HG03025 (cell line): ENCODE measurements around the gene FBXW9.
"Not testable (repeated sequence)": the region's sequence is repeated elsewhere in the genome, so short reads cannot be mapped to it uniquely, and the experiment has no call there.

ENCODE experiments used
- ATAC-seq: cut with Tn5 transposase; IDR thresholded peaks from one replicate; pipeline ENCODE4 v1.9.1; 2021; ENCODE audit warnings: mild to moderate bottlenecking, moderate library complexity; ENCODE audit not compliant: unreplicated experiment, low FRiP score

The FBXW9 gene

DNA sequence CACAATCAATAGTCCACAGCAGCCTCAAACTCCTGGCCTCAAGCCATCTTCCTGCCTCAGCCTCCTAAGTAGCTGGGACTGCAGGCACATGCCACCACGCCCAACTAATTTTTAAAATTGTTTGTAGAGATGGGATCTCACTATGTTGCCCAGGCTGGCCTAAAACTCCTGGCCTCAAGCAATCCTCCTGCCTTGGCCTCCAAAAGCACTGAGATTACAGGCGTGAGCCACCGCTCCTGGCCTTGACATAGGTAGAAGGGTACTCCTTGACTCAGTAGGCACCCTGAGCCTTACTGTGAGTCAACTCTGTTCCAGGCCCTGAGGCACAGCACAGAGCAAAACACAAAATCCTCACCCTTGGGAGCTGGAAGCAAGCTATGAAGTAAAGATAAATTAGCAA is 19.5 kb upstream of the FBXW9 start:
- no peak for ATAC-seq

DNA sequence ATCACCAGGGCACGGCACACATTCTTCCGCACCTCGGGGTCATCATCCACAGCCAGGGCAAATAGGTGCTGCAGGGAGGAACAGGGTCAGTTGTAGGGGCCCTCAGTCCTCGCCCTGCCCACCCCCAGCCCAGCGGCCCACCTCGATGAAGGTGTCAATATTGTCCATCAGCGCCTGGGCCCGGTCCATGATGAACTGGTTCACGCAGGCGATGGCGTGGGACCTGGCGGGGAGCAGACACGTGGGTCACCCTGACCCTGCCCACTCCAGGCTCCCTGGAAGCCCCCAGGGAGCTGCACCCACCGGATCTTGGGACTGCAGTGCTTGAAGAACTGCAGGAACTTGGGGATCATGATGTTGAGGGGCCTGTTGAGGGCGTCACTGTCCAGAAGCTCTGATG is 18.7 kb upstream of the FBXW9 start:
- ATAC-seq = no peak

DNA sequence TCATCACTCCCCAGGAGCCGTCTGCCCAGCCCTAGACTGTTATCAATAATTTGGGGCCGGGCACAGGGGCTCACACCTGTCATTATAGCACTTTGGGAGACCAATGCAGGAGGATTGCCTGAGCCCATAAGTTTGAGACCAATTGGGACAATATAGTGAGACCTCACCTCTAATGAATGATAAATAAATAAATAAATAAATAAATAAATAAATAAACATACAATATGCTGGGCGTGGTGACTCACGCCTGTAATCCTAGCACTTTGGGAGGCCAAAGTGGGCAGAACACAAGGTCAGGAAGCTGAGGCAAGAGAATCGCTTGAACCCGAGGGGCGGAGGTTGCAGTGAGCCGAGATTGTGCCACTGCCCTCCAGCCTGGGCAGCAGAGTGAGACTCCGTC is 16.9 kb upstream of the FBXW9 start:
- not testable (repeated sequence) for ATAC-seq

DNA sequence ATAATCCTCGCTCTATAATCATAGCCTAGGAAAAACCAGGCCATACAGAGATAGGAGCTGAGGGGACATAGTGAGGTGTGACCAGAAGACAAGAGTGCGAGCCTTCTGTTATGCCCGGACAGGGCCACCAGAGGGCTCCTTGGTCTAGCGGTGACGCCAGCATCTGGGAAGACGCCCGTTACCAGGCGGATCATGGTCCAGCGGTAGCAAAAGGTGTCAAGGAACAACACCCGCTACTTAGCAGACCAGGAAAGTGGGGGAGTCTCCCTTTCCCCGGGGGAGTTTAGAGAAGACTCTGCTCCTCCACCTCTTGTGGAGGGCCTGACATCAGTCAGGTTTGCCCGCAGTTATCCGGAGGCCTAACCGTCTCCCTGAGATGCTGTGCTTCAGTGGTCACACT is 15.6 kb upstream of the FBXW9 start:
- ATAC-seq = not testable (repeated sequence)

DNA sequence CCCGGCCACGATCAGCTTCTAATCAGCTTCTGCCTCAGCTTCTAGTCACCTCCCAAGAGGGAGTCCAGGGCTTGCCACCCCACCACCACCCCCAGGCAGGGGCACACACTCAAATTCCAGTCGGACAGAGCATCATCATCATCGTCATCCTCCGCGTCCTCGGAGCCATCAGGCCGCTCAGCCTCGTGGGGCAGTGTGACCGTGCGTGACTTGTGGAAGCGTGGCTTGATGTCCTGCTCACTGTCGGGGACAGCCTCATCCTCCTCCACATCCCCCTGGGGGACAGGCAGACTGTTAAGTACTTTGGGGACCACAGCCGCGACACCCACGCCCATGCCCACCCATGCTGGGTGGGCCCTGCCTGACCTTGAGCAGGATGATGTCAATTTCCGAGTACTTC is 14.8 kb upstream of the FBXW9 start:
- no peak for ATAC-seq

DNA sequence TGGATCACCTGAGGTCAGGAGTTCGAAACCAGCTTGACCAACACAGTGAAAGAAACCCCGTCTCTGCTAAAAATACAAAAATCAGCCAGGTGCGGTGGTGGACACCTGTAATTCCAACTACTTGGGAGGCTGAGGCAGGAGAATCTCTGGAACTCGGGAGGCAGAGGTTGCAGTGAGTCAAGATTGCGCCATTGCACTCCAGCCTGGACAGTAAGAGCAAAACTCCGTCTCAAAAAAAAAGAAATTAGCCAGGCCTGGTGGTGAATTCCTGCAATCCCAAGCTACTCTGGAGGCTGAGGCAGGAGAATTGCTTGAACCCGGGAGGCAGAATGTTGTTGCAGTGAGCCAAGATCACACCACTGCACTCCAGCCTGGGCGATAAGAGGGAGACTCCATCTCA is 12.2 kb upstream of the FBXW9 start:
- no peak for ATAC-seq

DNA sequence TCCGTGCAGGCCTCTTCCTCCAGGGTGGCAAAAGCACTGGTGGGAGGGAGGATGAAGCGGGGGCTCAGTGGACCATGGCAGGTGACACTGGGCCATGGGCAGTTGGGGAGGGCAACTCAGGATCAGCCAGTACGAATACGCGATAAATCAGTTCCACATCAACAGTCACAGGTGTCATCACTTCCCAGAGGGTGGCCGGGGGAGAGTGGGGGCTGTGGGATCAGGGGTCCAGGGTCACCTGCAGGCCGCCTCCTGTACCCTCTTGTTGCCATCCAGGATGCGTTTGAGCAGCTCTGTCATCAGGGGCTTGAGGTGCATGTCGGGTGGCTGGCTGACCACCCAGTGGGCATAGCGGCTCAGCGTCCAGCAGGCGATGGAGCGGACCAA is 9.9 kb upstream of the FBXW9 start:
- no peak for ATAC-seq

DNA sequence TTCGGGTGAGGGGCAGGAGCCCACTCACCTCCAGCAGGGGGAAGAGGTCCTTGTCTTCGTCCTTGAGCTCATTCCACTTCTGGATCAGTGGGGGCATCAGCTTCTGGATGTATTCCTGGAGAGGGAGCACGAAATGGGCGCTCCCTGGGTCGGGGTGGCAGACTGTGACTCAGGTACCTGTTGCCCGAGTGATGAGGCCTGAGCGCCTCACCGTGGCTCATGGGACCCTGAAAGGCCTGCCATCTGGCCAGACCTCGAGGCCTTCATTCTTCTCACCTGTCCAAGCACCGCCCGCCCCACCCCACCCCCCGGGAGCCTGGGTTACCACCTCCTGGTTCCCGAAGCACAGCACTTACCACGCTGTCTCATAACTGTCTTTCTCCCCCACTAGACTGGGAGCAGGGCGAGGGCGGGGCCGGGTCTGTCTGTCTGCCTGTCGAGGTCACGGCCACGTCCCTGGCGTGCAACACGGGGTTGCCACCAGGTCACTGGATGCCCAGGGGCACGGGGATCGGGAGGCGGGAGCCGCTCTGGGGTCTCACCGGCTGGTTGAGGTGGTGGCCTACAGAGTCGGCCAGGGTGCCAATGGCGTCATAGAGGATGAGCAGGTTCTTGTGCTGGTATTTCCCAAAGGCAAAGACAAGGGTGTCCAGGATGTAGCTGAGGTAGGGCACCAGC is 9.4 kb upstream of the FBXW9 start:
- ATAC-seq = no peak

DNA sequence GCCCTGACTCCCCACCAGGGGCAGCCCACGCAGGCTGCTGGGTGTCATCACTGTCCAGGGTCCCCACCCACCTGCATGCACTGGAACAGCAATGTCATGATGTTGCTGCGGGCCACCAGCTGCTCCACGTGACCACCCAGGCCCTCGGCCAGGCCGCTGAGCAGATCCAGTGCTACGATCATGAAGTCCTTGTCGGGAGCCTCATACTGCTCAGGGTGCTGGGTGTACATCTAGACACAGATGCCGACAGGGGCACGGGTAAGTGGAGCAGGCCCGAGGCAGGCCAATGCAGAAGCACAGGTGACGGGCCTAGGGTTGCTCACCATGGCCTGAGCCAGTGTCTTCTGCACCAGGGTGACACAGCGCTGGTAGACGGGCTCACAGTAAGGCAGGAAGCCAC is 8.7 kb upstream of the FBXW9 start:
- no peak for ATAC-seq

DNA sequence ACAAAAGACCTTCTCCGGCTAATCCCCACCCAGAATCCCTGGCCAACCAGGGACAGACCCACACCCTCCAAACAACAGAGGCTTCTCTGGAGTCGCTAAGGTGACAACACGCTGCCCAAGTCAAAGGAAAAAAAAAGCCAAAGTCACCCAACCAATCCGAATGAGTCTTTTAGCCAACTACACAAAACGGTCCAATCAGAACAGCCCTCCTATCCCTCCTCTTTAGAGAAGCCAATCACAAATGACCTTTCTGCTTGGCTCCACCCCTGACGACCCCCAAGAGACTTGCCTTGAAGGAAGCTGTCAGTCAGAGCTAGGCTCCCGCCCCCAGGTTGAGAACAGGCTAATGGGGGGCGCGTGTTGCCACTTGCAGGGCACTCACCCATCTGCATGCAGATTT is 6.6 kb upstream of the FBXW9 start:
- ATAC-seq = no peak

DNA sequence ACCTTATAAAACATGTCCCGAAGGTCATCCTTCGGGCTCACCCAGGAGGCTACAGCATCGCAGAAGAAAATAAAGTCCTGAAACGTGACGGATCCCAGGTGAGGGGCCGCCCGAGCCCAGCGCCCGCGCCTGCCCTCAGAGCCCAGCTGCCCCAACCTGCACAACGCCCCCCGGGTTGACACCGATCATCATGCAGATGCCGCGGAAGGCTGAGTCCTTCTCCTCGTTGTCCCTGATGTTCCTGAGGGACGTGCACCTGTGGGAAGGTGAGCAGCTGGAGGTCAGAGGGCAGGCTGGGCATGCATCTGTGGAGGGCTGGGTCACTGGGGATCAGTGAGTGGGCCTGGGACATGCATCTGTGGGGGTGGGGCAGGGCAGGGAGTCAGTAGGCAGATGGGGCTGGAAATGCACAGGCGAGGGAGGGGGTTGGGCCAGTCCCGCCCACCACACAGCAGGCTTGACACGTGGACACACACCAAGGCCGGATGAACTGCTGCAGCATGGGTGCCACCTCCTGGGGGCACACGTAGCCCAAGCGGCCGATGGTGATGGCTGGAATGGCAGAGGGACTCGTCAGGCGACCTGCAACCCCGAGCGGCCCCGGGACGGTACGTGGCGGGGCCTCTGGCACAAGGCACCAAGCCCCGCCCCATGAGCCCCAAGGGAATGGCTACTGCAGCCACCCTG is 5.3 kb upstream of the FBXW9 start:
- no peak for ATAC-seq

DNA sequence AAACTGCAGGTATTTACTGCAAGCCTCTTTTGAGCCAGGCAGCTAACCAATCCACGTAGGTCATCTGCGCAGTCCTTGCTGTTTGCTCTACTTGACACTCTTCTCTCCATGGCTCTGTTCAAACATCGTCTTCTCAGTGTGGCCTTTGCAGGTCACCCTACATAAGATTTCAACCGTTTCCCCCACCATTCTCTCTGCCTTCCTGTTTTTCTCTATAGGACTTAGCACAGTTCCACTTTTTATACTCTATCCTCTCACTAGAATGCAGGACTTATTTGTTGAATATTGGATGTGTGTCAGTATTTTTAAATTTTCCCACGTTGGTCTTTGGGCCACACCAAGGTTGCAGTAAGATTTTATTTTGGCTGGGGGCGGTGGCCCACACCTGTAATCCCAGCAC is 1.7 kb upstream of the FBXW9 start:
- no peak for ATAC-seq

DNA sequence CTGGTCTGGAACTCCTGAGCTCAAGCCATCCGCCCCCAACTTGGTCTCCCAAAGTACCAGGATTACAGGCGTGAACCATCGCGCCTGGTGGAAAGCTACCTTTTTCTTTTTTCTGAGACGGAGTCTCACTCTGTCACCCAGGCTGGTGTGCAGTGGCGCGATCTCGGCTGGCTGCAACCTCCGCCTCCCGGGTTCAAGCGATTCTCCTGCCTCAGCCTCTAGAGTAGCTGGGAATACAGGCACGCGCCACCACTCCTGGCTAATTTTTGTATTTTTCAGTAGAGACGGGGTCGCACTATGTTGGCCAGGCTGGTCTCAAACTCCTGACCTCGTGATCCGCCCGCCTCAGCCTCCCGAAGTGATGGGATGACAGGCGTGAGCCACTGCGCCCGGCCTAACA is 994 bp upstream of the FBXW9 start:
- ATAC-seq = not testable (repeated sequence)

DNA sequence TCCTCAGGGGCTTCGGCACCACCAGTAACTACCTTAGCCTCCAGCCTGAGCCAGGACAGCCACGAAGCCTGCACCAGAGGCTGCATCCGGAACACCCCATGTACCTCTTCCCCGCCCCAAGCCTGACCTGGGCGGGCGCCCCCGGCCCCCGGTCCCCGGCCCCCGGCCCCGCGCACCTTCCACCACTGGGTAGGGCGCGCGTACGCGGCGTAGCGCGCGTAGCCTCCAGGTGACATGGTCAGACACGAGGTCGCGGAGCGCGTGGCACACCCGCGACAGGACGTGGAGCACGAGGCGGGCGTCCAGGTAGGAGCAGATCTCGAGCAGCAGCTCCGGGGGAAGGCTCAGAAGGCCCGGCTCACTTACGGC is 450 bp downstream of the FBXW9 start:
- no peak for ATAC-seq

DNA sequence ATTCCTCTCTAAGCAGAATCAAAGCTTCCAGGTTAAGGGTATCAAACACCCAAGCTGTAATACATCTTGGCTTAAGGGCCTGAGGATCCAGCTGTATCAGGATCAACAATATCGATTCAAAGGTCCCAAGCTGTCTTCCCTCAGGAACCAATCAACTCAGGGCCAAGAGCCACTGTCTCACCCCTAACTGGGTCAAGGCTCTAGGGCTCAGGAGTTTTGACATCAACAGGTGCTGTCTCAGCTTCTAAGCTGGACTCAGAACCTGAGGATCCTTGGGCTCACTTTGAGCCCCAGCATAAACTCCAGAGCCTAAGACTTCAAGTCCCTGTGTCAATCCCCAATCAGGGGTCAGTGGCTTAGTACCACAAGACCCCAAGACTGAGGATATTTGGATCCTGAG is 917 bp downstream of the FBXW9 start:
- ATAC-seq = no peak

DNA sequence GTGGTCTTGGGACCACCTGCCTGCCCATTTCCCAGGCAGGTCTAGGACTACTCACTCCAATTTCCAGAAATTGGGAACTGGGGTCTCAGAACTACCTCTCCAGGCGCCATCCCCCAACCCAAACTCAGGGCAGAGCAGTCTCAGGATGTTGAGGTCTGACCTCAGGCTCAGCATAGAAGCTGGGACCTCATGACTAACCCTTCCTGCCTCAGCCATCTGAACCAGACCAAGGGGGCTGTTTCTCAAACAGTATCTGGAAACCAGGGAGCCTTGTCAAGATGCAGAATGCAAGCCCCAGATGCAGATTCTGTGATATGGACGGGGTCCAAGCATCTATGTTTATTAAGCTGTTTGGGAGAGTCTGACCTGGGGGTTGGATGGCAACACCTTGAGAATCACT is 1.3 kb downstream of the FBXW9 start:
- ATAC-seq = no peak

DNA sequence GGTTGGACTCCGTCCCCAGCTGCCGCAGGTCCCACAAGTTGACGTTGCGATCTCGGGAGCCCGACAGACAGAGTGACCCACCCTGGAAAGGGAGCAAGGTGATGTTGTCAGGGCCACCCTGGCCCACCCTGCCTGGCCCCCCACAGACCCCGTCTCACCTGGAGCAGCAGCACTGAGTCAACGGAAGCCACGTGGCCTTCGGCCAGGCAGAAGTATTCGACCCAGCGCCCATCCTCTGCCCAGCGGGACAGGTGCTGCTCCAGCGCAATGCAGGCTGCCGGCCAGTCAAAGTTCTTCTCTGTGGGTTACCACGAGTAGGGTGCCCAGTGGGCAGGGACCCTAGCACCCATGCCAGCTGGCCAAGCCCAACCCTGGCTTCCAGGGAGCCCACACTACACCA is 1.8 kb downstream of the FBXW9 start:
- no peak for ATAC-seq

DNA sequence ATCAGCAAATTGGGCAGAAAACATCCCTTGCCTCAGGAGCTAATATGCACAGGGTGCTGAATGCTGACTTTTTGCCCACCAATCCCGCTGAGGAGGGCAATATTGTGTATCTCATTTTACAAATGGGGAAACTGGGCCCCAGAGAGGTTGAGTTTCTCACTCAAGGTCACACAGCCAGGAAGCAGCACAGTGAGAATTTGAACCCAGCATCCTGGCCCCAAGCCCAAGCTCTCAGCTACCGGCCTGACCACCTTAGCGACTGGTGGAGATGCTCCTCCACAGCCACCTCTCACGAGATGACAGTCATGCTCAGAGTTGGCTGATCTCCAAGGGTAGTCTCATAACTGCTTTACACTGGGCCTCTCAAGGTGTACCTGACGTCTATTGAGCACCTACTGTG is 3.5 kb downstream of the FBXW9 start:
- no peak for ATAC-seq

DNA sequence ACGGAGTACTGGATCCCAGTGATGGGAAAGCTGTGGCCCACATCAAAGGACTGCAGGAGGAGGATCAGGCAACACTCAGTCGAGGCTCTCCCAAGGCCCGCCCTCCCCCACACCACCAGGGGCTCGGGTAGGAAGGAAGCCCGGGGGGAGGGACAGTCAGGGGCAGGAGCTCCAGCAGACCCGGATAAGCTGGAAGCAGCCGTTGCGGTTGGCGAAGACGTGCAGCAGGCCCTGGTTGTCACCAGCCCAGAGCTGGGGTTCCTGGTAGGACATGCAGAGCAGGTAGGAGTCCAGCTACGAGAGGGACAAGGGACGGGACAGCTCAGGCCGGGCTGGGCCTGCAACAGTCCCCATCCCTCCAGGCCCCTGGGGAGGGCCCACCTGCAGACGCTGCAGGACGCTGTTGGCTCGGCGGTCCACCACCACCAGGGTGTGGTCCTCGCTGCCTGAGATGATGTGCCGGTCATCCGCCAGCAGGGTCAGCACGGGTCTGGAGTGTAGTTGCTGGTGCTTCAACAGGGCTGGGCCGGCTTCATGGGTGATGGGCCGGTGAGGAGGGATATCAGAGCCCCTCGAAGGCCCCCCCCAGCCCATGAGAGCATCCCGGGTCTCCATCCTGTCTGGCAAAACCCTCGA is 6.7 kb downstream of the FBXW9 start:
- ATAC-seq = no peak

DNA sequence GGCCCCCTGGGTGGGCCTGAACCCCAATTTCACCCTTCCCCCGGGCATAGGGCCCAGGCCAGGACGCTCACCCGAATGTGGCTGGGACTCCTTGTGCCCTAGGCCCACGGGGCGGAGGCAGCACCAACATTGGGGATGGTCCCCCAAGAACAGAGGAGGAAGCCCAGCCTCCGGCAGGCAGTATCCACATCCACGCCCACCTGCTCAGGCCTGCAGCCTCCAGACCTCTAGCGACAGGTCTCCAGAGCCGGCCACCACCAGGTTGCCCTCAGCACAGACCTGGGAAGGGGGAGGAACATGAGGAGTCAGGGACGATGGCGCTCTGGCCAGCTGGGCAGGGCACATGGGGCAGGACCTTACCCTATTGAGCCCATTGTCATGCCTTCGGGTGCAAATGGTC is 7.4 kb downstream of the FBXW9 start:
- no peak for ATAC-seq

DNA sequence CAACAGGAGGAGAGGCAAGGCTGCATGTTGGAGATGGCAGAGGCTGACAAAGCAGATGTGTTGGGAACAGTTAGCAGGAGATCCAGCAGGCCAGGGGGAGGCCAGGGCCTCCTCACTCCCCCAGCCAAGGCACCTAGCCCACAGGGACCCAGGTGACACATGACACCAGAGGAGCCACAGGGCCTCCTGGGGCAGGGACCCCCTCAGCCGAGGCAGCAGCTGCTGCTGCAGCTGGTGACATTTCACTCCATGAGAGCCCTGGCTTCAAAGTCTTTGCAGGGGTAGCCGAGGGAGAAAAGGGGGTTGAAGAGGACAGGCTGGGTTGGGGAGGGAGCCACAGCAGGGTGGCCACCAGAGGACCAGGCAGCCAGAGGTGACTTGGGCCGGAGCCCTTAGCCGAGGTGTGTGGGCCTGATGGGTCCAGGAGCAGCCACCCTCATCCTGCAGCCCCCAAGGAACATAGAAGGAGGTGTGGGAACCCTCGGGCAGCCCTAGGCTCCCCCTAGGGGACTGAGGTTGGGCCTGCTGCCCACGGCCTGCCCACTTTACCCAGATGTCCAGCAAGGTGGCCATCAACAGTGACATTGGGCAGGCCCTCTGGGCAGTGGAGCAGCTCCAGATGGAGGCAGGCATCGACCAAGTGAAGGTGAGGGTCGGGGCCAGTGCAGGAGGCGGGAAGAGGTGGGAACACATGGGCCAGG is 8.8 kb downstream of the FBXW9 start, which contains the start of gene GNG14:
TSS of gene GNG14 (plus strand) at position 503 of the 701 bp plus-strand sequence. CDS start at position 554, 51 bp downstream.
- no peak for ATAC-seq
